Endothelial cell of hepatic sinusoid (primary cell): ENCODE data around the gene ZNF662.

ENCODE experiments used
- in situ Hi-C: cut with HindIII; loops from 2 replicates; pipeline ENCODE4 v1.10.0; 2017; ENCODE audit warnings: low sequenced_read_pairs

Gene ZNF662

GRCh38 chr3:42906070-42906847 lies at the start of gene ZNF662:
ZNF662 (plus strand) TSS chr3:42906142; CDS start chr3:42908115, 1,973 bp downstream.
- in situ Hi-C loops: no loop called here

GRCh38 chr3:42856544-42856943 lies 49.4 kb upstream of the ZNF662 start:
- in situ Hi-C loops: no loop called here

GRCh38 chr3:42864321-42864950 lies 41.5 kb upstream of the ZNF662 start:
- in situ Hi-C loops: no loop called here

GRCh38 chr3:42865256-42865655 lies 40.7 kb upstream of the ZNF662 start:
- in situ Hi-C loops: no loop called here

GRCh38 chr3:42867138-42867537 lies 38.8 kb upstream of the ZNF662 start:
- in situ Hi-C loops: no loop called here

- in situ Hi-C loops: no loop called here
Observed at GRCh38 chr3:42868841-42869240, 37.1 kb upstream of the ZNF662 start.

- in situ Hi-C loops: no loop called here
Observed at GRCh38 chr3:42871592-42872196, 34.2 kb upstream of the ZNF662 start.

GRCh38 chr3:42872718-42873117 lies 33.2 kb upstream of the ZNF662 start:
- in situ Hi-C loops: no loop called here

GRCh38 chr3:42873221-42873982 lies 32.5 kb upstream of the ZNF662 start:
- in situ Hi-C loops: no loop called here

GRCh38 chr3:42874749-42875148 lies 31.2 kb upstream of the ZNF662 start:
- in situ Hi-C loops: loop anchor here (5.0 to 25.0 kb wide), 2 partner anchors 67 to 112 kb away; partner anchors contain the start of genes ACKR2 and CCDC13

- in situ Hi-C loops: loop anchor here (5.0 to 25.0 kb wide), 2 partner anchors 68 to 113 kb away; partner anchors contain the start of genes ACKR2 and CCDC13
Observed at GRCh38 chr3:42875325-42876151, 30.4 kb upstream of the ZNF662 start, which contains the start of gene CYP8B1. CYP8B1 (minus strand) TSS chr3:42875879; CDS start chr3:42875816, 63 bp downstream.

GRCh38 chr3:42876401-42876800 lies 29.5 kb upstream of the ZNF662 start:
- in situ Hi-C loops: loop anchor here (5.0 to 25.0 kb wide), 2 partner anchors 69 to 114 kb away; partner anchors contain the start of genes ACKR2 and CCDC13

- in situ Hi-C loops: loop anchor here (5.0 to 25.0 kb wide), 2 partner anchors 70 to 115 kb away; partner anchors contain the start of genes ACKR2 and CCDC13
Observed at GRCh38 chr3:42876940-42877720, 28.8 kb upstream of the ZNF662 start.

- in situ Hi-C loops: loop anchor here (5.0 to 25.0 kb wide), 2 partner anchors 71 to 116 kb away; partner anchors contain the start of genes ACKR2 and CCDC13
Observed at GRCh38 chr3:42877881-42878280, 28.1 kb upstream of the ZNF662 start.

- in situ Hi-C loops: loop anchor here (25.0 kb wide), 1 partner anchor 118 kb away; the partner anchor contains the start of gene CCDC13
Observed at GRCh38 chr3:42880183-42880582, 25.8 kb upstream of the ZNF662 start.

GRCh38 chr3:42880601-42881451 lies 25.1 kb upstream of the ZNF662 start:
- in situ Hi-C loops: loop anchor here (25.0 kb wide), 1 partner anchor 119 kb away; the partner anchor contains the start of gene CCDC13

- in situ Hi-C loops: loop anchor here (25.0 kb wide), 1 partner anchor 121 kb away; the partner anchor contains the start of gene CCDC13
Observed at GRCh38 chr3:42883251-42883930, 22.6 kb upstream of the ZNF662 start.
